K562 (cell line): Measurements from ENCODE around the gene PCDH1. TPM values are rescaled to one million over a fixed set of nuclear protein-coding genes. Genes with fewer than 3 reads are reported as not detected.

Experiments
- ATAC-seq: fragments of 200-7000 bp; cut with Tn5 transposase; 3 replicates; pipeline ENCODE4 v1.9.1; 2020; ENCODE audit warnings: moderate library complexity
- BruUV-seq: library from RNA; stranded (reverse); fragments of 400-500 nt; replicated peaks from 2 replicates; lab custom pipeline; 2021; lab: Mats Ljungman, UMichigan
- CTCF ChIA-PET: fragments of 300-600 bp; formaldehyde crosslinking; extraction: SDS; loops from one replicate; lab custom pipeline; 2021; ENCODE audit warnings: low intra/inter-chr PET ratio; lab: Yijun Ruan, JAX
- POLR2A ChIA-PET: fragments of 300-600, 350-650 bp; sonication (Branson Sonifier 250); formaldehyde crosslinking; extraction: SDS; loops from one replicate; lab custom pipeline; 2021; ENCODE audit warnings: antibody characterized with exemption, inconsistent platforms; lab: Yijun Ruan, JAX
- DNase-seq, 4 experiments: peaks; one replicate each; pipeline versions ENCODE4 v3.0.0 to v3.0.0-alpha.2; 2011 to 2018; ENCODE audit warnings: low spot score in 3 of 4, mixed read lengths in 3 of 4; ENCODE audit errors: extremely low read depth in 1 of 4
- FAIRE-seq: peaks from 2 replicates; lab custom pipeline; 2011; peaks lifted over from hg19 to GRCh38; lab: Jason Lieb, UNC
- H2AFZ ChIP-seq: 2 replicates; pipeline ENCODE4 v1.6.0; 2011; ENCODE audit warnings: low read depth, low read length, control low read depth, inconsistent platforms
- H3K27ac ChIP-seq: fragments of 200-600 bp; 3 replicates; pipeline ENCODE4 v1.8.0; 2011; ENCODE audit warnings: low read depth, mild to moderate bottlenecking, control low read depth, inconsistent platforms, low read length, moderate library complexity, mixed read lengths; ENCODE audit errors: extremely low read depth
- H3K27me3 ChIP-seq, 2 experiments: fragments of 300-600 bp in 1 of 2; 2 replicates in 1 of 2; 3 replicates in 1 of 2; pipeline versions ENCODE4 v1.6.0 to v1.8.0; 2011; ENCODE audit warnings: inconsistent platforms in 2 of 2, low read length in 2 of 2, mild to moderate bottlenecking in 1 of 2, mixed read lengths in 1 of 2, moderate library complexity in 1 of 2; ENCODE audit not compliant: control insufficient read depth in 2 of 2, insufficient read depth in 2 of 2
- H3K36me3 ChIP-seq: fragments of 300-600 bp; 3 replicates; pipeline ENCODE4 v1.8.0; 2011; ENCODE audit warnings: mild to moderate bottlenecking, low read length, inconsistent platforms; ENCODE audit not compliant: control insufficient read depth, insufficient read depth
- H3K4me1 ChIP-seq, 2 experiments: fragments of 200-600 bp in 1 of 2; replicated peaks in 1 of 2; 2 replicates in 1 of 2; 3 replicates in 1 of 2; pipeline versions ENCODE4 v1.5.1 to v1.8.0; 2011; ENCODE audit warnings: inconsistent platforms in 2 of 2, low read length in 2 of 2, mild to moderate bottlenecking in 1 of 2, mixed read lengths in 1 of 2, moderate library complexity in 1 of 2; ENCODE audit not compliant: control insufficient read depth in 2 of 2, insufficient read depth in 2 of 2
- H3K4me2 ChIP-seq: 2 replicates; pipeline ENCODE4 v1.6.1; 2011; ENCODE audit warnings: low read length, control low read depth, inconsistent platforms, mixed read lengths; ENCODE audit not compliant: insufficient read depth
- H3K4me3 ChIP-seq: fragments of 200-600 bp; sonication (generic), shearing (Covaris generic); 2 replicates; pipeline ENCODE4 v1.5.1; 2016; ENCODE audit warnings: control low read depth, inconsistent platforms
- H3K79me2 ChIP-seq: fragments of 200-600 bp; 3 replicates; pipeline ENCODE4 v1.8.0; 2011; ENCODE audit warnings: low read length, inconsistent platforms; ENCODE audit not compliant: control insufficient read depth, insufficient read depth
- H3K9ac ChIP-seq, 2 experiments: 2 replicates each; pipeline versions ENCODE4 v1.6.0 to v1.6.1; 2011; ENCODE audit warnings: low read depth in 2 of 2, low read length in 2 of 2, control low read depth in 1 of 2, inconsistent platforms in 1 of 2, mild to moderate bottlenecking in 1 of 2, mixed read lengths in 1 of 2; ENCODE audit not compliant: insufficient read depth in 1 of 2
- H3K9me1 ChIP-seq: one replicate; pipeline ENCODE4 v1.6.0; 2011; ENCODE audit warnings: inconsistent platforms, mild to moderate bottlenecking, low read length, moderate library complexity; ENCODE audit not compliant: control insufficient read depth, insufficient read depth
- H3K9me3 ChIP-seq: replicated peaks from 2 replicates; pipeline ENCODE4 v1.5.1; 2011; ENCODE audit warnings: low read depth, low read length, inconsistent platforms; ENCODE audit not compliant: control insufficient read depth, insufficient read depth
- H4K20me1 ChIP-seq: replicated peaks from 2 replicates; pipeline ENCODE4 v1.6.1; 2011; ENCODE audit warnings: low read length, inconsistent platforms, mixed read lengths; ENCODE audit not compliant: control insufficient read depth, insufficient read depth
- CBX1 ChIP-seq: sonication (generic); IDR thresholded peaks from 2 replicates; pipeline ENCODE4 v1.6.1; 2016; ENCODE audit warnings: antibody characterized with exemption, low read depth, mild to moderate bottlenecking
- CREB1 ChIP-seq, 2 experiments: sonication (generic) in 1 of 2; formaldehyde crosslinking in 1 of 2; IDR thresholded peaks; 2 replicates each; pipeline versions ENCODE4 v1.6.1 to v1.8.0; 2012 to 2022; ENCODE audit warnings: inconsistent platforms in 1 of 2, mild to moderate bottlenecking in 1 of 2, missing genetic modification reagents in 1 of 2, moderate library complexity in 1 of 2
- KDM4B ChIP-seq, 2 experiments: fragments of 450-650 bp in 1 of 2; sonication (generic) in 1 of 2; IDR thresholded peaks; 2 replicates each; pipeline ENCODE4 v1.6.1; 2016 to 2017; ENCODE audit warnings: borderline replicate concordance in 2 of 2, antibody characterized with exemption in 1 of 2, low read depth in 1 of 2, mild to moderate bottlenecking in 1 of 2
- NFE2L1 ChIP-seq: fragments of 450-650 bp; IDR thresholded peaks from 2 replicates; pipeline ENCODE4 v1.6.1; 2016; ENCODE audit warnings: missing genetic modification characterization, low read depth, mild to moderate bottlenecking, missing compliant biosample characterization, moderate library complexity, borderline replicate concordance
- PHB ChIP-seq: fragments of 250-450 bp; sonication (Bioruptor Pico); IDR thresholded peaks from 2 replicates; pipeline ENCODE4 v1.5.0; 2021
- POLR2A ChIP-seq: fragments of 450-650 bp; conservative IDR thresholded peaks from 2 replicates; pipeline ENCODE4 v1.6.1; 2016
- RBM22 ChIP-seq: fragments of 200-400 bp; formaldehyde crosslinking; IDR thresholded peaks from 2 replicates; pipeline ENCODE4 v1.6.1; 2018; ENCODE audit warnings: low read length, low read depth; ENCODE audit not compliant: poor library complexity, severe bottlenecking
- STAT5B ChIP-seq: fragments of 250-450 bp; sonication (Bioruptor Pico); IDR thresholded peaks from 2 replicates; pipeline ENCODE4 v1.8.0; 2021; ENCODE audit warnings: mild to moderate bottlenecking, inconsistent platforms
- ZNF133 ChIP-seq: fragments of 250-450 bp; sonication (Bioruptor Pico); IDR thresholded peaks from 2 replicates; pipeline ENCODE4 v1.4.0; 2020; ENCODE audit warnings: mild to moderate bottlenecking
- ZNF431 ChIP-seq: sonication (generic); formaldehyde crosslinking; IDR thresholded peaks from 2 replicates; pipeline ENCODE4 v1.8.0; 2022; ENCODE audit warnings: mild to moderate bottlenecking, missing genetic modification reagents
- ZNF778 ChIP-seq: fragments of 450-650 bp; formaldehyde crosslinking; IDR thresholded peaks from 2 replicates; pipeline ENCODE4 v1.4.0; 2020; ENCODE audit warnings: mild to moderate bottlenecking, moderate library complexity
- WGBS: fragments of 100-300 bp; shearing (Covaris generic); methylation state at CpG from one replicate; pipeline ENCODE4 v1.1.6; 2016; ENCODE audit warnings: low coverage, mixed read lengths; ENCODE audit not compliant: insufficient coverage; ENCODE audit errors: missing lambda C conversion rate; 5-methylcytosine and 5-hydroxymethylcytosine counted together
- in situ Hi-C: fragments of 300-500 bp; cut with MboI; formaldehyde crosslinking; loops from 4 replicates; pipeline ENCODE4 v1.15.0; 2018; ENCODE audit warnings: inconsistent platforms, mixed read lengths
- intact Hi-C: fragments of 100-400 bp; cut with micrococcal nuclease; formaldehyde crosslinking; loops from 2 replicates; pipeline ENCODE4 v1.14.2; 2022
- polyA plus RNA-seq, 8 experiments: library from polyadenylated mRNA; depleted of rRNA in 4 of 8; stranded (reverse) in 5 of 8; unstranded in 3 of 8; fragments of >200 nt; fragmentation: Nextera tagmentation in 2 of 8; fragmentation: Illumina TruSeq in 1 of 8; extraction: Ambion mirVana in 2 of 8; extraction: Trizol in 1 of 8; gene quantifications; 2 replicates each; pipeline versions ENCODE4 v1.2.1 to v1.2.3, GENCODE V29; 2011 to 2014; ENCODE audit warnings: inconsistent platforms in 1 of 8, missing spikeins in 1 of 8
- total RNA-seq, 7 experiments: library from RNA; depleted of rRNA in 6 of 7; stranded (reverse); fragments of >200 nt in 6 of 7; fragmentation: Illumina TruSeq in 2 of 7; extraction: Trizol in 2 of 7; gene quantifications; 2 replicates each; pipeline versions ENCODE4 v1.2.1 to v1.2.3, GENCODE V29; 2011 to 2021; ENCODE audit warnings: low replicate concordance in 1 of 7
- TF ChIP-seq, protein P1 (sequence below): fragments of 450-650 bp; IDR thresholded peaks from 2 replicates; pipeline ENCODE4 v1.6.1; 2016; ENCODE audit warnings: antibody characterized with exemption
- TF ChIP-seq, protein P2 (sequence below): fragments of 450-650 bp; conservative IDR thresholded peaks from 2 replicates; pipeline ENCODE4 v1.6.1; 2016; ENCODE audit warnings: missing genetic modification characterization, low read depth, mild to moderate bottlenecking, missing compliant biosample characterization, moderate library complexity
- TF ChIP-seq, protein P3 (sequence below): fragments of 450-650 bp; IDR thresholded peaks from 2 replicates; pipeline ENCODE4 v1.7.1; 2018; ENCODE audit warnings: mild to moderate bottlenecking, low read depth; ENCODE audit not compliant: partially characterized antibody
- TF ChIP-seq, protein P4 (sequence below), 2 experiments: fragments of 250-450 bp in 1 of 2; fragments of 450-650 bp in 1 of 2; sonication (Bioruptor Pico) in 1 of 2; IDR thresholded peaks; 2 replicates each; pipeline versions ENCODE4 v1.6.1 to v1.8.0; 2016 to 2021; ENCODE audit warnings: mild to moderate bottlenecking in 2 of 2, moderate library complexity in 2 of 2, missing compliant biosample characterization in 1 of 2, missing genetic modification characterization in 1 of 2

PCDH1 gene
- total and polyA plus RNA-seq, 9 of the 15 experiments (the other 6 are each of a cell fraction or from before 2014, with no cell fraction given) = 0.11 to 3.6 (median 1.9) TPM; not detected in 1

DNA sequence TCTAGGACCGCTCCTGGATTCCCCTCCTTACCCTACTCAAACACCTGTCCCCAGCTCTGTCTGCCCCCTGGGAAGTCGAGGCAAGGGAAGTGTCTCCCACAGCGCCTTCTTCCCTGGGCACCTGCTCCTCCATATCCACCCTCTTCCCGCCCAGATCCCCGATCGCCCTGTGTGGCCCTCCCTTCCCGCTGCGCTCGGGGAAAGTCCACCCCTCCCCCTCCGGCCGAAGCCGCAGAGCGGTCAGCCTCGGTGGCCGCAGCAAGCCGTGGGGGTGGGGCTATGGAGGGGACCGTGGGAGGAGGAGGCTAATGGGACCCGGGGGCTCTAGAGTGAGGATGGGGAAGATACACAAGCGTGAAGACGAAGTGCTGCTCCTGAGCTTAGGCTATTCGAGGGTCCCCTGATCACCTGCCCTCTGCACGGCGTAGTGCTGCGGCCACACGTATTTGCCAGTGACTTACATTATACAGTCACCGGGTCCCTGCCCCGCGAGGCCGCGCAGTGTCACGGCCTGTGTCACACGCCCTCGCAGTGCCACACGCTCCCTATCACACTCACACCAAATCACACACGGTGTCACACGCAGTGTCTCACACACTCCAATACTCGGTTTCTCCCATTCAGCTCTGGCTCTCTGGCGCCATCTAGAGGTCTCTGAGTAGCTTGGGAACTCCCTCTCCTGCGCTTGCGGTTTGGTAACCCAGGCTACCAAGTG lies 658 bp upstream of the PCDH1 start:
- Histone ChIP-seq H3K79me2 (no peaks in the 10 kb centered on the region), H2AFZ (peak overlapping the region; percentile 65), H3K9me1 (peaks cover 3% of the 10 kb centered on the region), H3K4me2 (peak overlapping the region; percentile 91), H3K4me1 (peaks cover 37 to 59% of the 10 kb centered on the region in 2 experiments; a peak in 4 of 5 replicates), H3K36me3 (no peaks in the 10 kb centered on the region), H4K20me1 (peaks cover 41% of the 10 kb centered on the region), H3K9ac (peak overlapping the region in 1 of 2 experiments; percentile 77; a peak in 2 of 4 replicates), H3K9me3 (no peaks in the 10 kb centered on the region), H3K4me3 (peak overlapping the region; percentile 58), H3K27ac (no peak overlapping the region), H3K27me3 (peaks cover 26 to 75% of the 10 kb centered on the region in 2 experiments)
- POLR2A ChIA-PET = interaction anchor here (0.6 to 1.1 kb wide), 7 partner anchors 15 to 1664 kb away, joined by 3 to 5 read pairs (median 3); no protein-coding TSS in a partner anchor
- under 1% methylated on average over 35 of the region's 40 CpGs for WGBS
- FAIRE-seq = peak; percentile 95
- in situ Hi-C loops = no loop called here
- intact Hi-C loops = loop anchor here (1.0 to 2.0 kb wide), 6 partner anchors 62 to 214 kb away; no protein-coding TSS in a partner anchor
- no TSS peak for BruUV-seq
- ATAC-seq = peak; percentile 76
- DNase-seq = peak; percentile 73 to 95 (median 74)
- CTCF ChIA-PET = interaction anchor here (0.8 to 1.9 kb wide), 4 partner anchors 176 to 214 kb away, joined by 4 to 20 read pairs (median 6); no protein-coding TSS in a partner anchor
- TF ChIP-seq CREB1 (IDR thresholded peaks at IDR 0.05) (no peak), CREB1 (CRISPR knock-in tag; IDR thresholded peaks at IDR 0.05) (no peak), NFE2L1 (no peak), KDM4B (IDR thresholded peaks at IDR 0.05; ENCODE audit: borderline replicate concordance in 2 of 2, low read depth in 1 of 2) (no peak), PHB (CRISPR knock-in tag) (no peak), ZNF778 (CRISPR knock-in tag) (no peak), ZNF133 (CRISPR knock-in tag) (no peak), CBX1 (no peak), STAT5B (CRISPR knock-in tag) (no peak), POLR2A (no peak), ZNF431 (no peak), RBM22 (no peak)
- TF ChIP-seq, protein P1, sequence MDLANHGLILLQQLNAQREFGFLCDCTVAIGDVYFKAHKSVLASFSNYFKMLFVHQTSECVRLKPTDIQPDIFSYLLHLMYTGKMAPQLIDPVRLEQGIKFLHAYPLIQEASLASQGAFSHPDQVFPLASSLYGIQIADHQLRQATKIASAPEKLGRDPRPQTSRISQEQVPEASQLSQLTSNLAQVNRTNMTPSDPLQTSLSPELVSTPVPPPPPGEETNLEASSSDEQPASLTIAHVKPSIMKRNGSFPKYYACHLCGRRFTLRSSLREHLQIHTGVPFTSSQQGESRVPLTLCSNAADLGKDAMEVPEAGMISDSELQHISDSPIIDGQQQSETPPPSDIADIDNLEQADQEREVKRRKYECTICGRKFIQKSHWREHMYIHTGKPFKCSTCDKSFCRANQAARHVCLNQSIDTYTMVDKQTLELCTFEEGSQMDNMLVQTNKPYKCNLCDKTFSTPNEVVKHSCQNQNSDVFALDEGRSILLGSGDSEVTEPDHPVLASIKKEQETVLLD = peak; percentile 30; the same call in 1 of the 2 replicates
- TF ChIP-seq, protein P2, sequence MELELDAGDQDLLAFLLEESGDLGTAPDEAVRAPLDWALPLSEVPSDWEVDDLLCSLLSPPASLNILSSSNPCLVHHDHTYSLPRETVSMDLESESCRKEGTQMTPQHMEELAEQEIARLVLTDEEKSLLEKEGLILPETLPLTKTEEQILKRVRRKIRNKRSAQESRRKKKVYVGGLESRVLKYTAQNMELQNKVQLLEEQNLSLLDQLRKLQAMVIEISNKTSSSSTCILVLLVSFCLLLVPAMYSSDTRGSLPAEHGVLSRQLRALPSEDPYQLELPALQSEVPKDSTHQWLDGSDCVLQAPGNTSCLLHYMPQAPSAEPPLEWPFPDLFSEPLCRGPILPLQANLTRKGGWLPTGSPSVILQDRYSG (tag) = no peak
- TF ChIP-seq, protein P3, sequence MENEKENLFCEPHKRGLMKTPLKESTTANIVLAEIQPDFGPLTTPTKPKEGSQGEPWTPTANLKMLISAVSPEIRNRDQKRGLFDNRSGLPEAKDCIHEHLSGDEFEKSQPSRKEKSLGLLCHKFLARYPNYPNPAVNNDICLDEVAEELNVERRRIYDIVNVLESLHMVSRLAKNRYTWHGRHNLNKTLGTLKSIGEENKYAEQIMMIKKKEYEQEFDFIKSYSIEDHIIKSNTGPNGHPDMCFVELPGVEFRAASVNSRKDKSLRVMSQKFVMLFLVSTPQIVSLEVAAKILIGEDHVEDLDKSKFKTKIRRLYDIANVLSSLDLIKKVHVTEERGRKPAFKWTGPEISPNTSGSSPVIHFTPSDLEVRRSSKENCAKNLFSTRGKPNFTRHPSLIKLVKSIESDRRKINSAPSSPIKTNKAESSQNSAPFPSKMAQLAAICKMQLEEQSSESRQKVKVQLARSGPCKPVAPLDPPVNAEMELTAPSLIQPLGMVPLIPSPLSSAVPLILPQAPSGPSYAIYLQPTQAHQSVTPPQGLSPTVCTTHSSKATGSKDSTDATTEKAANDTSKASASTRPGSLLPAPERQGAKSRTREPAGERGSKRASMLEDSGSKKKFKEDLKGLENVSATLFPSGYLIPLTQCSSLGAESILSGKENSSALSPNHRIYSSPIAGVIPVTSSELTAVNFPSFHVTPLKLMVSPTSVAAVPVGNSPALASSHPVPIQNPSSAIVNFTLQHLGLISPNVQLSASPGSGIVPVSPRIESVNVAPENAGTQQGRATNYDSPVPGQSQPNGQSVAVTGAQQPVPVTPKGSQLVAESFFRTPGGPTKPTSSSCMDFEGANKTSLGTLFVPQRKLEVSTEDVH = no peak
- TF ChIP-seq, protein P4, sequence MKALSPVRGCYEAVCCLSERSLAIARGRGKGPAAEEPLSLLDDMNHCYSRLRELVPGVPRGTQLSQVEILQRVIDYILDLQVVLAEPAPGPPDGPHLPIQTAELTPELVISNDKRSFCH (CRISPR knock-in tag; IDR thresholded peaks at IDR 0.05) = no peak
- TF ChIP-seq, protein P4 (tag; IDR thresholded peaks at IDR 0.05) = no peak; the same call in 1 of the 2 replicates
